Stimulated activated CD8-positive, alpha-beta memory T cell treated with anti-CD3 and anti-CD28 coated beads, Interleukin-12 subunit alpha, Interleukin-12 subunit beta, amount 100 ng/mL, for 1 hour (primary cell): ENCODE results near the gene POU2AF3.
"Not testable (repeated sequence)": the region's sequence is repeated elsewhere in the genome, so short reads cannot be mapped to it uniquely, and the experiment has no call there.

Experiments
- DNase-seq: peaks from one replicate; pipeline ENCODE4 v3.0.0-alpha.2; 2020; ENCODE audit warnings: low read depth

Gene POU2AF3

GRCh38 chr11:111300569-111300968 lies 2.2 kb downstream of the POU2AF3 start:
- DNase-seq = no peak

- no peak for DNase-seq
These were observed 2.9 kb downstream of the POU2AF3 start for GRCh38 chr11:111301004-111301841.

DNA sequence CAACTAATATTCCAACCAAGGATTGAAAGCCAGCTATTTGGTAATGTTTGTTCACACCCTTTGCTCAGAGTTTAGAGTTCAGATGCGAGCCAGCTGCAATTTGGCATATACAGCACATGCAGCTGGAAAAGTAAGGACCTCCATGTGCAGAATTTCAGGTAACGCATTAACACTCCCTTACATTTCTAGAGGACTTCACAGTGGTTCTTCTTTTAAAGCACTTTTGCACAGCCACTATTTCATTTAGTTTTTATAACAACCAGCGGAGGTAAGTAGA lies 3.4 kb downstream of the POU2AF3 start:
- no peak for DNase-seq

DNA sequence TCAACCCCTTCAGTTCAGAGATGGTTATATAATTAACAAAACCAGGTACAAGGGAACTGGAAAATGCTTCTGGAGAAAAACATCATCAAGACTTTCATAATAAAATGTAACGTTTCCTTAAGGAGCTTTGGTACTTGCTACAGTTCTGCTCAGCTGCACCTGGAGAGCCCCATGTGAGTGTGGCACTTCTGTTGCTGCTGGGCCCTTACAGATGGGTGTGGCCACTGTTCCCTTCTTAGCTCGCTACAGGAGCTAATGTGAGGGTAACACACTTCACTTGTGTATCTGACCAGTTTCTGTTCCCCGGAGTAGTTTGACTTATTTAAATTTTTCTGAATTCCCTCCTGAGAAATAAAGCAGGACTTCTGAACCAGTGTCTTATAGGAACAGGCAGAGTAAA lies 4.0 kb downstream of the POU2AF3 start:
- DNase-seq = no peak

GRCh38 chr11:111303461-111303860 lies 5.1 kb downstream of the POU2AF3 start:
- no peak for DNase-seq

DNA sequence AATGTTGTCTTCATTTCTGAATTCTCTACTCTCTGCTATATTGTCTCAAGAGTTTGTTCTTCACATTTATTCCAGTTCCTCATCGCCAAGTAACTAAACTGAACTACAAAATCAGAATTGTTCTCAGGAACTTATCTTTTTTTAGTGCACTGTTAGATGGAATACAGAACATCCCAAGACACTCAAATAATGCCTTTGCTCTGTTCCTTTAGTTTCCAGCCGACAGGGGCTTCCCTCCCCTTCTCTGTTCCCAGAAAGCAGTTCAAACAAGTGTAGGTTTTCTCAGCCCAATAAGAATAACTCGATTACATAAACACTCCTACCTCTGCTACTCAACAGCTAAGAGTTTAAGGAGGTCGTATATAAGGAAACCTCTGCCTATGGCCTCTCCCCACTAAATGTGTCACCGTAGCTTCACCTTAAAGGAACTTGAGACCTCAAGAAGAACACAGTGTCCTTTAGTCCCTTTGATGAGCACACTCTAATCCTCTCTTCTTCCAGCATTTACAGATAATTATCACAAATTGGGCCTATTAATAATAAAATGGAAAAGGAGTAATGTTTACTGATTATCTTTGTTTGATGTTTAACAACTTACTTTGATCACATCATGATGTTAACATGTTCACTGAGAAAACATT lies 6.9 kb downstream of the POU2AF3 start:
- no peak for DNase-seq

DNA sequence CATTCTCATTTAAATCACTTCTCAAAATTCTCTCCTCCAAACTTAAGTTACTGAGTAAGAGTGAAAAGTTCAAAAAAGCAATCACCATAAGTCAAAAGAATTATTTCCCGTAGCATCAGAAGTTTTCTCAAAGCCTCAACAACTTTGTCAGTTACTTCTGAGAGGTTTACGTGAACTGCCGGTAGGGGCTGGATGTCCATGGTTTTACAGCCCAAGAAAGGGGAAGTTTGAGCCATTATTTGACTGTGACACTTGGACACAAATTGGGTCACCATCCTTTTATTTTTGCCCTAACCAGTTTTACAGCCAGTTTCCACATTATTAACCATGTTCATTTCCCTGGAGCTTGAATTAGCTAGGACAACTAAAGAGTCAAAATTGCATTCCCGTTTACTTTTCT lies 7.5 kb downstream of the POU2AF3 start:
- no peak for DNase-seq

DNA sequence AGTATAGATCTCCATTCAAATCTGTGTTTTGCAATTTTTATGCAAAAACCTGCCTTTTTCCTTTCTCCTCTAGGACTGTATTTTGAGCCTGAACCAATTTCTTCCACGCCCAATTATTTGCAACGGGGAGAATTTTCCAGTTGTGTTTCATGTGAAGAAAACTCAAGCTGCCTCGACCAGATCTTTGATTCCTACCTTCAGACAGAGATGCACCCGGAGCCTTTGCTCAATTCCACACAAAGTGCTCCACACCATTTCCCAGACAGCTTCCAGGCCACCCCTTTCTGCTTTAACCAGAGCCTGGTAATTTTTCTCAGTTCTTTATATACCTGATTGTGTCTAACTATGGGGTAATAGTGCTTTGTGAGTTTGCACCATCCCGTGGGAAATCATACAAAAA lies 8.0 kb downstream of the POU2AF3 start:
- DNase-seq = no peak

- DNase-seq = no peak
These were observed 9.2 kb downstream of the POU2AF3 start for GRCh38 chr11:111307472-111308108.

GRCh38 chr11:111308140-111308539 lies 9.8 kb downstream of the POU2AF3 start:
- no peak for DNase-seq

DNA sequence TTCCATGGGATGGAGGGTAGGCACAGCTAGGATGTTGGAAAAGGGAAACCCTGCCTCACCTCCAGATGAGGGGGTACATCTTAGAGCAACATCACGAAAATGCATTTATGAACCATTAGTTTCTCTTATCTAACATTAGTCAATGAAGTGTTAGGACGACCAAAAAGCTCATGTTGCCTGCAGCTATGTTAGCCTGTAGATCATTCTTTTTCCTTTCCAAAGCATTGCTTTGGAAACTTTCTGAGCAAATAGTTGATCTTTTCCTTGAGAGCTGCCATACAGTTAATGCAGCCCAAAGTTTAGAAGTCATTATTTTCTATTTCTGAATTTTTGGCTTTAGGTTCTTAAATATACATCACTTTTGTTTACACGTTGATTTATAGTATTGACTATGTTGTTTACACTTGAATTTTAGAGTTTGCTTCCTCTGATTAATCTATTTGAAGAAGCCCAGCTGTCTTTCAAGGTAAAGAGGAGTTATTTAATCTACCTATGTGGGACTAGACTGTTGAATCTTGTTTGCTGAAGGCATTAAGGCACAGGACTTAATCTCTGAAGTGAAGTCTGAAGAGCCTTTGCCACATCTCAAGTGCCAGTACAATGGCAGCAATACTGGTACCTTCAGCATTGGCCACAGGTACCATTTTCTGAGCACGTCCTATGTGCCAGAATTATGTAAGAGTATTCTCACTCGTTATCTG lies 11.0 kb downstream of the POU2AF3 start:
- DNase-seq = no peak

DNA sequence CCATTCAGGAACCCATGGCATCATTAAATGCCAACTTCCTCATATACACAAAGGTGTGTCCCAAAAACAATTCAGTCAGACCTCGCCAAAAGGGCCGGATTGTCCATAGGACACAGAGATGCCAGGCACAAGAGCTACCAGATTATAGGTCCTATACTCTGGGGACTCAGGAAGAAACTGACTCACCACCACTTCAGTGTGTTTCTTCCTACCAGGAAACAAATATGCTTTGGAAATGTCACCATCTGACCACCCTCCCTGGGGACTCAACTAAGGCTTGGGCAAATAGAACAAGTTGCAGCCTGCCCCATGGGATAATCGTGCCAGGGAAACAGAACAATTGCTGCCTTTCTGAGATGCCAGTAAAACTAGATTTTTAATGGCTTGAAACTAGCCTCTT lies 11.7 kb downstream of the POU2AF3 start:
- DNase-seq = no peak

- DNase-seq = no peak
These were observed 12.4 kb downstream of the POU2AF3 start for GRCh38 chr11:111310723-111311122.

- no peak for DNase-seq
These were observed 13.7 kb downstream of the POU2AF3 start for GRCh38 chr11:111312076-111312475.

DNA sequence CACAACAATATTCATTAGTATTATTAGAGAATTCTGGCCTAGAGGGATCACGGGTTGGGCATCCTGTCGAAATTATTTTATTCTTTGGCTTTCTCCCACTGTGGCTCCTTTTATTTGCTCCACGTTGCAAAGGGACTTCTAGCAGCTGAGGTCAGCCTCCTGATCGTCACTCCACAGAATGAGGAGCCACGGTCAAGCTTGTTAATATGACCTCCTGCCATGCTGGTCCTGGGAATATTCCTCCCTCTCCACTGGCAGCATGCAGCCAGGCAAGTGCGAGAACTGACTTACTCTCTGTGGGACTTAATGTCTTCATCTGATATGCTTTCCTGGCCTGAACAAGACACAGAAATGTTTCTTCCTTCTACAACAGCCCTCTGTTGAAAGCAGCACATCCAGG lies 20.9 kb downstream of the POU2AF3 start:
- DNase-seq = no peak

- DNase-seq = not testable (repeated sequence)
These were observed 21.9 kb downstream of the POU2AF3 start for GRCh38 chr11:111320199-111320598.

DNA sequence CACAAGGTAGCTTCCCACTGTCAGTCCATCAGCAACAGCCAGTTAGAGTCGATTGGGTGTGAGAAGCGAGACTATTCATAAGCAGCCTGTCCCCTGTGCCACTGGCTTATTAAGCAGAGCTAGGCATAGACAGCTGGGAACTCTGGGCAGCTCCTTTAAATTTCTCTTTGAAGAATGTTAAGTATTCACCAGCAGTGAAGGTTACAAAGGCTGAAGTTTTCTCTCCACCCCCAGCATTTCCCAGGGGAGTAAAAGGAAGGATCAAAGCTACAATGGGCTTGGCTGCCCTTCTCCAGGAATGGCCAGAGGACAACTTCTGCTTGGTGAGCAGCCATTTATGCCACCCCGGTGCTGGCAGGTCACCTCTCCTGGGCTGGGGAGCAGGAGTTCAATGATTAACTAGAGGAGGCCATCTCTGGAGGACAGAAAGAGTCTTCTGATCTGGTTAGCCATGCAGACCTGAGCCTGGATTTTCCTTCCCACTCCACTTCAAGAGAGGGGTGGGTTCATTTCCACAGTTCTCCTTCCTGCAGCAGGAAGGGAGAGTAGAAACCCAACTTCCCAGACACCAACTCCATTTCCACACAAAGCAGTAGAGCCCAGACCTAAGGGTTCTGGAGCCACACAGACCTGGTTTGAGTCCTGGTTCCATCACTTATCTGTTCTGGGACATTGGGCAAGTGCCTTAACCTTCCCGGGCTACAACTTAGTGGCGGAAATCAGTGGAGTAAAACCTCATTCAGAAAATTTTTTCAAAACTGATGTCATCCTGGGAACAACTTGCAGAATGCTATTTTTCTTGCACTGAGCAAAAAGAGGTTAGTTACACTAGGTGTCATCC lies 22.6 kb downstream of the POU2AF3 start:
- DNase-seq = no peak

GRCh38 chr11:111322534-111322933 lies 24.2 kb downstream of the POU2AF3 start:
- no peak for DNase-seq

GRCh38 chr11:111324277-111324720 lies 26.0 kb downstream of the POU2AF3 start:
- DNase-seq = no peak

- no peak for DNase-seq
These were observed 26.9 kb downstream of the POU2AF3 start for GRCh38 chr11:111325259-111325658.

- DNase-seq = no peak
These were observed 28.5 kb downstream of the POU2AF3 start for GRCh38 chr11:111326824-111327223.
